CD14-positive monocyte (primary cell): Measurements from ENCODE around the gene ACMSD. TPM values are rescaled to one million over a fixed set of nuclear protein-coding genes. Genes with fewer than 3 reads are reported as not detected.

Experiments
- DNase-seq, 3 donors: peaks; one replicate each; pipeline ENCODE4 v3.0.0-alpha.2; 2011 to 2022
- H2AFZ ChIP-seq: 2 replicates; pipeline ENCODE4 v1.6.0; 2012; ENCODE audit warnings: mild to moderate bottlenecking, low read depth, low read length, inconsistent platforms; ENCODE audit not compliant: insufficient read depth, poor library complexity, severe bottlenecking
- H3K27ac ChIP-seq, 2 donors: 1 replicate in 1 of 2; 2 replicates in 1 of 2; pipeline ENCODE4 v1.5.1; 2012 to 2013; ENCODE audit warnings: low read length in 2 of 2, control low read depth in 1 of 2, inconsistent platforms in 1 of 2, low read depth in 1 of 2, mild to moderate bottlenecking in 1 of 2
- H3K27me3 ChIP-seq, 2 donors: one replicate each; pipeline versions ENCODE4 v1.6.0 to v1.6.1; 2011 to 2013; ENCODE audit warnings: low read length in 2 of 2; ENCODE audit not compliant: control insufficient read depth in 2 of 2, insufficient read depth in 2 of 2
- H3K36me3 ChIP-seq, 2 donors: replicated peaks in 1 of 2; 1 replicate in 1 of 2; 2 replicates in 1 of 2; pipeline versions ENCODE4 v1.5.1 to v1.6.1; 2012 to 2013; ENCODE audit warnings: low read length in 2 of 2, control low read depth in 1 of 2, inconsistent platforms in 1 of 2, mild to moderate bottlenecking in 1 of 2; ENCODE audit not compliant: insufficient read depth in 2 of 2, control insufficient read depth in 1 of 2
- H3K4me1 ChIP-seq, 2 donors: 1 replicate in 1 of 2; 2 replicates in 1 of 2; pipeline versions ENCODE4 v1.5.1 to v1.6.1; 2012 to 2013; ENCODE audit warnings: low read length in 2 of 2, control low read depth in 1 of 2, inconsistent platforms in 1 of 2, mild to moderate bottlenecking in 1 of 2, moderate library complexity in 1 of 2; ENCODE audit not compliant: insufficient read depth in 2 of 2, control insufficient read depth in 1 of 2
- H3K4me2 ChIP-seq: replicated peaks from 2 replicates; pipeline ENCODE3; 2012; ENCODE audit warnings: low read length, moderate library complexity, mild to moderate bottlenecking; ENCODE audit not compliant: poor library complexity, severe bottlenecking; ENCODE audit errors: extremely low read depth
- H3K4me3 ChIP-seq, 3 experiments: fragments of 200-600 bp in 1 of 3; sonication (generic) in 1 of 3; replicated peaks in 1 of 3; 1 replicate in 2 of 3; 2 replicates in 1 of 3; pipeline ENCODE4 v1.5.1; 2011 to 2013; ENCODE audit warnings: low read length in 3 of 3, mild to moderate bottlenecking in 3 of 3, control low read depth in 2 of 3, low read depth in 2 of 3, inconsistent platforms in 1 of 3, moderate library complexity in 1 of 3
- H3K79me2 ChIP-seq: 2 replicates; pipeline ENCODE4 v1.6.0; 2012; ENCODE audit warnings: mild to moderate bottlenecking, control low read depth, inconsistent platforms, low read length, moderate library complexity; ENCODE audit not compliant: insufficient read depth
- H3K9ac ChIP-seq: 2 replicates; pipeline ENCODE4 v1.6.0; 2017; ENCODE audit warnings: low read length, mild to moderate bottlenecking; ENCODE audit not compliant: insufficient read depth, poor library complexity, severe bottlenecking
- H3K9me3 ChIP-seq, 2 donors: replicated peaks in 1 of 2; 1 replicate in 1 of 2; 2 replicates in 1 of 2; pipeline versions ENCODE4 v1.5.1 to v1.6.1; 2012 to 2013; ENCODE audit warnings: low read length in 2 of 2, control low read depth in 1 of 2; ENCODE audit not compliant: control insufficient read depth in 1 of 2, insufficient read depth in 1 of 2
- H4K20me1 ChIP-seq: 2 replicates; pipeline ENCODE4 v1.6.0; 2012; ENCODE audit warnings: mild to moderate bottlenecking, low read length, control low read depth, moderate library complexity; ENCODE audit not compliant: insufficient read depth
- H3K27ac Mint-ChIP-seq, 7 donors: one replicate each; pipeline ENCODE4 v1.8.0; 2020; ENCODE audit warnings: mild to moderate bottlenecking in 7 of 7, mixed read lengths in 7 of 7, moderate library complexity in 6 of 7, inconsistent platforms in 2 of 7
- H3K27me3 Mint-ChIP-seq, 3 donors: one replicate each; pipeline ENCODE4 v1.8.0; 2021 to 2022; ENCODE audit warnings: low read depth in 3 of 3, mild to moderate bottlenecking in 3 of 3, mixed read lengths in 3 of 3, moderate library complexity in 3 of 3, inconsistent platforms in 1 of 3
- H3K36me3 Mint-ChIP-seq, 2 donors: one replicate each; pipeline ENCODE4 v1.8.0; 2020; ENCODE audit warnings: mixed read lengths in 2 of 2, inconsistent platforms in 1 of 2, mild to moderate bottlenecking in 1 of 2
- H3K4me1 Mint-ChIP-seq: one replicate; pipeline ENCODE4 v1.8.0; 2020; ENCODE audit warnings: mild to moderate bottlenecking, mixed read lengths
- H3K4me3 Mint-ChIP-seq, 2 donors: one replicate each; pipeline ENCODE4 v1.8.0; 2020; ENCODE audit warnings: mild to moderate bottlenecking in 2 of 2, mixed read lengths in 2 of 2, moderate library complexity in 1 of 2
- H3K9me3 Mint-ChIP-seq, 7 donors: one replicate each; pipeline ENCODE4 v1.8.0; 2020 to 2022; ENCODE audit warnings: mixed read lengths in 7 of 7, mild to moderate bottlenecking in 6 of 7, moderate library complexity in 6 of 7, inconsistent platforms in 2 of 7
- WGBS: methylation state at CpG from one replicate; pipeline ENCODE4 v1.1.5; 2013; ENCODE audit warnings: missing lambda C conversion rate; ENCODE audit not compliant: insufficient coverage; 5-methylcytosine and 5-hydroxymethylcytosine counted together
- intact Hi-C, 2 donors: fragments of 100-400 bp; cut with micrococcal nuclease; formaldehyde crosslinking; loops; one replicate each; pipeline versions ENCODE4 v1.15.0 to v1.15.1; 2023
- polyA plus RNA-seq, 3 donors: library from polyadenylated mRNA; depleted of rRNA in 1 of 3; unstranded in 2 of 3; stranded (reverse) in 1 of 3; fragments of 300-500 nt in 2 of 3; fragments of >200 nt in 1 of 3; fragmentation: Illumina TruSeq in 2 of 3; gene quantifications; 1 replicate in 2 of 3; 2 replicates in 1 of 3; pipeline ENCODE4 v1.2.3, GENCODE V29; 2012 to 2021
- TF ChIP-seq, protein P1 (sequence below): fragments of 200-600 bp; IDR thresholded peaks from one replicate; pipeline ENCODE4 v1.8.0; 2022; ENCODE audit warnings: antibody characterized with exemption, mild to moderate bottlenecking

The ACMSD gene
- polyA plus RNA-seq, 3 donors: not detected

DNA sequence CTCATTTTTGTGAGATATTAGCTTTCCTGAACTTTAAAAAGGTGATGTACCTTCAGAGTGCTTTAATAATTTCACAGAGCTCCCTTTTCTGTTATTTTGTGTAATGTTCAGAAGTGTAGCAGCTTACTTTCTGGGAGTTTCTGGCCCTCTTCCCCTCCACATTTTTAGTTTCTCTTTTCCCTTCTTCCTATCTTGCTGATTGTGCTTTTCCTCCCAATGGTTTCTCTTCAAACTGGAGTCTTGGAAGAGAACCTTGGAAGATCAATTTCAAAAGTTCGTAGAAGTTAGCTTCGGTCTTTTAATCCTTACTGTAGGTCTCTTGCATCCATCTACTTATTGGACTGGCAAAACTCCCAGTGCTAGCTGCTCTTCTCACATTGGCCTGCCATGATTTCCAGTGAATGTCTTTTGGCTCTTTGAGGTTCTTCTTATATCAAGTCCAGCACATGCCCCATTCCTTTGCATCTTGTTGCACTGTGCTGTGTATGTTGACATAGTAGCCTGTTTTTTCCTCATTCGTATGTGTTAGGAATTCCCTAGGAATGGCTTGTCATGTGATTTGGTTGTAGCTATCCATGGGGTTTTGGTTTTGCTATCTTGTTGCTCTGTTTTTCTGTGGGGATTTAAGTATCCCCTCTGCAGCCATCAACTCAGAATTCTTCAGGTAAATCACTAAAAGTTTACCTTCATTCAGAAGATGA lies 88.0 kb downstream of the ACMSD start:
- TF ChIP-seq, protein P1, sequence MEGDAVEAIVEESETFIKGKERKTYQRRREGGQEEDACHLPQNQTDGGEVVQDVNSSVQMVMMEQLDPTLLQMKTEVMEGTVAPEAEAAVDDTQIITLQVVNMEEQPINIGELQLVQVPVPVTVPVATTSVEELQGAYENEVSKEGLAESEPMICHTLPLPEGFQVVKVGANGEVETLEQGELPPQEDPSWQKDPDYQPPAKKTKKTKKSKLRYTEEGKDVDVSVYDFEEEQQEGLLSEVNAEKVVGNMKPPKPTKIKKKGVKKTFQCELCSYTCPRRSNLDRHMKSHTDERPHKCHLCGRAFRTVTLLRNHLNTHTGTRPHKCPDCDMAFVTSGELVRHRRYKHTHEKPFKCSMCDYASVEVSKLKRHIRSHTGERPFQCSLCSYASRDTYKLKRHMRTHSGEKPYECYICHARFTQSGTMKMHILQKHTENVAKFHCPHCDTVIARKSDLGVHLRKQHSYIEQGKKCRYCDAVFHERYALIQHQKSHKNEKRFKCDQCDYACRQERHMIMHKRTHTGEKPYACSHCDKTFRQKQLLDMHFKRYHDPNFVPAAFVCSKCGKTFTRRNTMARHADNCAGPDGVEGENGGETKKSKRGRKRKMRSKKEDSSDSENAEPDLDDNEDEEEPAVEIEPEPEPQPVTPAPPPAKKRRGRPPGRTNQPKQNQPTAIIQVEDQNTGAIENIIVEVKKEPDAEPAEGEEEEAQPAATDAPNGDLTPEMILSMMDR: no peak
- Histone ChIP-seq H3K79me2 (peaks cover 100% of the 10 kb centered on the region), H3K27me3 (no peaks in the 10 kb centered on the region), H3K36me3 (peaks cover 14 to 46% of the 10 kb centered on the region in 2 donors), H3K9ac (no peak overlapping the region), H3K4me1 (peaks cover 6 to 16% of the 10 kb centered on the region in 2 donors), H4K20me1 (peaks cover 99% of the 10 kb centered on the region), H3K4me2 (no peak overlapping the region), H3K9me3 (no peaks in the 10 kb centered on the region), H2AFZ (no peak overlapping the region), H3K27ac (peak overlapping the region in 1 of 2 donors; percentile 20), H3K4me3 (no peak overlapping the region)
- no peak overlapping the region for H3K4me3 Mint-ChIP-seq
- no peaks in the 10 kb centered on the region for H3K9me3 Mint-ChIP-seq
- H3K27ac Mint-ChIP-seq: peak overlapping the region in 6 of 7 donors; percentile 0 to 71 (median 38)
- WGBS: 100% methylated on average over 2 of the region's 3 CpGs
- no peaks in the 10 kb centered on the region for H3K27me3 Mint-ChIP-seq
- peaks cover 11 to 32% of the 10 kb centered on the region in 2 donors for H3K36me3 Mint-ChIP-seq
- intact Hi-C loops: loop anchor here in 1 of 2 donors (10.0 kb wide), 1 partner anchor 118 kb away; the partner anchor contains the start of gene MAP3K19
- peaks cover 39% of the 10 kb centered on the region for H3K4me1 Mint-ChIP-seq
- no peak for DNase-seq

DNA sequence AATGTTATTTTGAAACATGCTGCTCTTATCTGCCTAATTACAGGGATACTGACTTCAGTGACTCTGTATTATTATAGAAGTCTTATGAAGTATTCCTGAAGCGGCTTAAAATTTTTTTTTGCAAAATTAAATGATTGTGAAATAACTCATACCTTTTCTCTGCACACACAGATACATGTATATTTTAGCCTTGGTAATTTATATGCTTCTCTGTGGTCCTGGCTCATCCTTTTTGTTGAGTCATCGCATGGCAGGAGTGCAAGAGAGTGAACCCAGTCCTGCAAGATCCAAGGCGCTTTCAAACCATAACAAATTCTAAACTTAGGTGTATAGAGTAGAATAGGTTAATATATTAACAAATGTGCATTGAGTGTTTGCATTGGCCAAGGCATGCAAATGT lies 88.8 kb downstream of the ACMSD start:
- H3K27ac Mint-ChIP-seq: no peak overlapping the region
- no peak for DNase-seq
- Histone ChIP-seq H2AFZ (no peak overlapping the region), H3K9me3 (no peaks in the 10 kb centered on the region), H3K9ac (no peak overlapping the region), H3K27me3 (no peaks in the 10 kb centered on the region), H3K4me2 (no peak overlapping the region), H3K36me3 (peaks cover 17 to 54% of the 10 kb centered on the region in 2 donors), H3K27ac (peak overlapping the region in 1 of 2 donors; percentile 20), H3K4me3 (no peak overlapping the region), H3K79me2 (peaks cover 100% of the 10 kb centered on the region), H3K4me1 (peaks cover 6 to 8% of the 10 kb centered on the region in 2 donors), H4K20me1 (peaks cover 99% of the 10 kb centered on the region)
- TF ChIP-seq, protein P1: no peak
- H3K9me3 Mint-ChIP-seq: no peaks in the 10 kb centered on the region
- H3K27me3 Mint-ChIP-seq: no peaks in the 10 kb centered on the region
- WGBS: no CpG with 5 or more reads among the region's 3 CpGs
- H3K36me3 Mint-ChIP-seq: peaks cover 11 to 32% of the 10 kb centered on the region in 2 donors
- no peak overlapping the region for H3K4me3 Mint-ChIP-seq
- peaks cover 40% of the 10 kb centered on the region for H3K4me1 Mint-ChIP-seq
- intact Hi-C loops: loop anchor here in 1 of 2 donors (10.0 kb wide), 1 partner anchor 118 kb away; the partner anchor contains the start of gene MAP3K19
